ENCODE results near the gene MMP21. TPM values are rescaled to one million over a fixed set of nuclear protein-coding genes. Genes with fewer than 3 reads are reported as not detected.
A peak's percentile ranks its signal among the peaks of the same experiment; 100 is the strongest.

Gene MMP21
- total and polyA plus RNA-seq, 2 of the 13 experiments (the other 11 are each of a cell fraction or from before 2014, with no cell fraction given): not detected

DNA sequence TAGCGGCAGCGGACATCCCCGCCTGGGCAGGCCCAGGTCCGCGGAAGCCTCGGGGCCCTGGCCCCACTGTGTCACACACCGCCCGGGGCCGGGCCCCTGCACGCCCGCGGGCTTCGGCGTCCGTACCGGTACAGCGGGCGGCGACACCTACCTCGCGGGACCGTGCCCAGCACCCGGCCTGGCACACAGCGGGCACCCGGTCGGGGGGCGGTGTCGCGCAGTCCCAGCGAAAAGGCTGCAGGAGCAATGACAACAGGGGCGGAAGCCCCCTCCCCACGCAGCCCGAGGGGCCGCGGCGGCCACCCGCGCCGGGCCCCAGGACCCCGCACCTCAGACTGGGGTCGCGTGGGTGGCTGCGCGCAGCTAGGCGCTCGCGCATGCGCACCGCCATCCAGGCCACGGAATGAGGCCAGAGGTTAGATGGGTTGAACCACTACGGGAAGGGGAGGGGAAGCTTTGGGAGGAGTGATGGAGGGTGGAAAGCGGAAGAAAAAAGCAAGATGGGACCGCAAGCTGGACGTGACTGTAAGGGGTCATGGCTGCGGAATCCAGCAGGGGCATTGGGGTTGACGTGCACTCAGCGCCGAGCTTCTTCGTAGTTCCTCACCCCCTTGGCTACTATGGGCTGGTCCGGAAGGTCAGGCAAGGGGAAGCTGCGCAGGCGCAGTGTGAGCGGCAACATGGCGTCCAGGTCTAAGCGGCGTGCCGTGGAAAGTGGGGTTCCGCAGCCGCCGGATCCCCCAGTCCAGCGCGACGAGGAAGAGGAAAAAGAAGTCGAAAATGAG is 47.4 kb upstream of the MMP21 start, which contains the start of the genes BCCIP and UROS (continued):
- TF ChIP-seq FOSL1 (CRISPR knock-in tag; IDR thresholded peaks at IDR 0.05; ENCODE audit: borderline replicate concordance) (no peak), XRCC5 (optimal IDR thresholded peaks at IDR 0.05; ENCODE audit: low read length) (peak; percentile 29), SNAPC2 (CRISPR knock-in tag; IDR thresholded peaks at IDR 0.05) (no peak), ZNF317 (CRISPR knock-in tag; IDR thresholded peaks at IDR 0.05) (no peak), PAWR (CRISPR knock-in tag; IDR thresholded peaks at IDR 0.05; ENCODE audit: borderline replicate concordance) (no peak), NONO (IDR thresholded peaks at IDR 0.05) (peak; percentile 96; the same call in 1 of the 2 replicates), NONO (CRISPR knock-in tag; conservative IDR thresholded peaks at IDR 0.05) (peak; percentile 77), ATF1 (CRISPR knock-in tag; IDR thresholded peaks at IDR 0.05) (no peak), ZFP36L2 (CRISPR knock-in tag; IDR thresholded peaks at IDR 0.05) (no peak), ZNF607 (CRISPR knock-in tag; IDR thresholded peaks at IDR 0.05; ENCODE audit: borderline replicate concordance) (0 out of 2 replicates have a peak, but pooled peaks have one; percentile 41), EEA1 (CRISPR knock-in tag; IDR thresholded peaks at IDR 0.05; ENCODE audit: borderline replicate concordance) (no peak), ZNF629 (CRISPR knock-in tag; conservative IDR thresholded peaks at IDR 0.05) (no peak), ZFP82 (CRISPR knock-in tag; IDR thresholded peaks at IDR 0.05; ENCODE audit: borderline replicate concordance) (no peak; the same call in 1 of the 2 replicates), MIER3 (CRISPR knock-in tag; IDR thresholded peaks at IDR 0.05; ENCODE audit: borderline replicate concordance) (no peak; the same call in 1 of the 2 replicates), ZNF83 (CRISPR knock-in tag; IDR thresholded peaks at IDR 0.05; ENCODE audit: borderline replicate concordance) (peak; percentile 50; the same call in 1 of the 2 replicates), GATAD1 (CRISPR knock-in tag; IDR thresholded peaks at IDR 0.05) (peak; percentile 89)
- TF ChIP-seq, protein P1, sequence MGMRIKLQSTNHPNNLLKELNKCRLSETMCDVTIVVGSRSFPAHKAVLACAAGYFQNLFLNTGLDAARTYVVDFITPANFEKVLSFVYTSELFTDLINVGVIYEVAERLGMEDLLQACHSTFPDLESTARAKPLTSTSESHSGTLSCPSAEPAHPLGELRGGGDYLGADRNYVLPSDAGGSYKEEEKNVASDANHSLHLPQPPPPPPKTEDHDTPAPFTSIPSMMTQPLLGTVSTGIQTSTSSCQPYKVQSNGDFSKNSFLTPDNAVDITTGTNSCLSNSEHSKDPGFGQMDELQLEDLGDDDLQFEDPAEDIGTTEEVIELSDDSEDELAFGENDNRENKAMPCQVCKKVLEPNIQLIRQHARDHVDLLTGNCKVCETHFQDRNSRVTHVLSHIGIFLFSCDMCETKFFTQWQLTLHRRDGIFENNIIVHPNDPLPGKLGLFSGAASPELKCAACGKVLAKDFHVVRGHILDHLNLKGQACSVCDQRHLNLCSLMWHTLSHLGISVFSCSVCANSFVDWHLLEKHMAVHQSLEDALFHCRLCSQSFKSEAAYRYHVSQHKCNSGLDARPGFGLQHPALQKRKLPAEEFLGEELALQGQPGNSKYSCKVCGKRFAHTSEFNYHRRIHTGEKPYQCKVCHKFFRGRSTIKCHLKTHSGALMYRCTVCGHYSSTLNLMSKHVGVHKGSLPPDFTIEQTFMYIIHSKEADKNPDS (CRISPR knock-in tag; IDR thresholded peaks at IDR 0.05): no peak
- TF ChIP-seq, protein P2, sequence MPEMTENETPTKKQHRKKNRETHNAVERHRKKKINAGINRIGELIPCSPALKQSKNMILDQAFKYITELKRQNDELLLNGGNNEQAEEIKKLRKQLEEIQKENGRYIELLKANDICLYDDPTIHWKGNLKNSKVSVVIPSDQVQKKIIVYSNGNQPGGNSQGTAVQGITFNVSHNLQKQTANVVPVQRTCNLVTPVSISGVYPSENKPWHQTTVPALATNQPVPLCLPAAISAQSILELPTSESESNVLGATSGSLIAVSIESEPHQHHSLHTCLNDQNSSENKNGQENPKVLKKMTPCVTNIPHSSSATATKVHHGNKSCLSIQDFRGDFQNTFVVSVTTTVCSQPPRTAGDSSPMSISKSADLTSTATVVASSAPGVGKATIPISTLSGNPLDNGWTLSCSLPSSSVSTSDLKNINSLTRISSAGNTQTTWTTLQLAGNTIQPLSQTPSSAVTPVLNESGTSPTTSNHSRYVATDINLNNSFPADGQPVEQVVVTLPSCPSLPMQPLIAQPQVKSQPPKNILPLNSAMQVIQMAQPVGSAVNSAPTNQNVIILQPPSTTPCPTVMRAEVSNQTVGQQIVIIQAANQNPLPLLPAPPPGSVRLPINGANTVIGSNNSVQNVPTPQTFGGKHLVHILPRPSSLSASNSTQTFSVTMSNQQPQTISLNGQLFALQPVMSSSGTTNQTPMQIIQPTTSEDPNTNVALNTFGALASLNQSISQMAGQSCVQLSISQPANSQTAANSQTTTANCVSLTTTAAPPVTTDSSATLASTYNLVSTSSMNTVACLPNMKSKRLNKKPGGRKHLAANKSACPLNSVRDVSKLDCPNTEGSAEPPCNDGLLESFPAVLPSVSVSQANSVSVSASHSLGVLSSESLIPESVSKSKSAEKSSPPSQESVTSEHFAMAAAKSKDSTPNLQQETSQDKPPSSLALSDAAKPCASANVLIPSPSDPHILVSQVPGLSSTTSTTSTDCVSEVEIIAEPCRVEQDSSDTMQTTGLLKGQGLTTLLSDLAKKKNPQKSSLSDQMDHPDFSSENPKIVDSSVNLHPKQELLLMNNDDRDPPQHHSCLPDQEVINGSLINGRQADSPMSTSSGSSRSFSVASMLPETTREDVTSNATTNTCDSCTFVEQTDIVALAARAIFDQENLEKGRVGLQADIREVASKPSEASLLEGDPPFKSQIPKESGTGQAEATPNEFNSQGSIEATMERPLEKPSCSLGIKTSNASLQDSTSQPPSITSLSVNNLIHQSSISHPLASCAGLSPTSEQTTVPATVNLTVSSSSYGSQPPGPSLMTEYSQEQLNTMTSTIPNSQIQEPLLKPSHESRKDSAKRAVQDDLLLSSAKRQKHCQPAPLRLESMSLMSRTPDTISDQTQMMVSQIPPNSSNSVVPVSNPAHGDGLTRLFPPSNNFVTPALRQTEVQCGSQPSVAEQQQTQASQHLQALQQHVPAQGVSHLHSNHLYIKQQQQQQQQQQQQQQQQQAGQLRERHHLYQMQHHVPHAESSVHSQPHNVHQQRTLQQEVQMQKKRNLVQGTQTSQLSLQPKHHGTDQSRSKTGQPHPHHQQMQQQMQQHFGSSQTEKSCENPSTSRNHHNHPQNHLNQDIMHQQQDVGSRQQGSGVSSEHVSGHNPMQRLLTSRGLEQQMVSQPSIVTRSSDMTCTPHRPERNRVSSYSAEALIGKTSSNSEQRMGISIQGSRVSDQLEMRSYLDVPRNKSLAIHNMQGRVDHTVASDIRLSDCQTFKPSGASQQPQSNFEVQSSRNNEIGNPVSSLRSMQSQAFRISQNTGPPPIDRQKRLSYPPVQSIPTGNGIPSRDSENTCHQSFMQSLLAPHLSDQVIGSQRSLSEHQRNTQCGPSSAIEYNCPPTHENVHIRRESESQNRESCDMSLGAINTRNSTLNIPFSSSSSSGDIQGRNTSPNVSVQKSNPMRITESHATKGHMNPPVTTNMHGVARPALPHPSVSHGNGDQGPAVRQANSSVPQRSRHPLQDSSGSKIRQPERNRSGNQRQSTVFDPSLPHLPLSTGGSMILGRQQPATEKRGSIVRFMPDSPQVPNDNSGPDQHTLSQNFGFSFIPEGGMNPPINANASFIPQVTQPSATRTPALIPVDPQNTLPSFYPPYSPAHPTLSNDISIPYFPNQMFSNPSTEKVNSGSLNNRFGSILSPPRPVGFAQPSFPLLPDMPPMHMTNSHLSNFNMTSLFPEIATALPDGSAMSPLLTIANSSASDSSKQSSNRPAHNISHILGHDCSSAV (CRISPR knock-in tag; IDR thresholded peaks at IDR 0.05; ENCODE audit: borderline replicate concordance): no peak
